ENCODE data around the gene ZFYVE28.

GRCh38 chr4:2261853-2262144, 156.6 kb downstream of the ZFYVE28 start, which contains the start of gene MXD4:
- TF ChIP-seq MAFK (IDR thresholded peaks at IDR 0.05; ENCODE audit: low read depth, low read length) (no peak), JUN (IDR thresholded peaks at IDR 0.05; ENCODE audit: low read depth, low read length) (no peak), JUND (IDR thresholded peaks at IDR 0.05; ENCODE audit: low read length) (no peak), CTCF (IDR thresholded peaks at IDR 0.05; ENCODE audit: control extremely low read depth in 1 of 3, insufficient read depth in 1 of 3, low read depth in 1 of 3, low read length in 3 of 3) (no peak), POLR2A (IDR thresholded peaks at IDR 0.05; ENCODE audit: control extremely low read depth in 1 of 2, low read depth in 2 of 2, low read length in 2 of 2) (no peak), TAF1 (IDR thresholded peaks at IDR 0.05; ENCODE audit: low read depth, low read length) (no peak)

Data from H1 (cell line).